ENCODE measurements around the gene PNPLA3. TPM values are rescaled to one million over a fixed set of nuclear protein-coding genes. Genes with fewer than 3 reads are reported as not detected.

PNPLA3 gene
- total RNA-seq, 4 donors from 2014 or later: 0.76 to 1.7 (median 0.92) TPM; not detected in 1

DNA sequence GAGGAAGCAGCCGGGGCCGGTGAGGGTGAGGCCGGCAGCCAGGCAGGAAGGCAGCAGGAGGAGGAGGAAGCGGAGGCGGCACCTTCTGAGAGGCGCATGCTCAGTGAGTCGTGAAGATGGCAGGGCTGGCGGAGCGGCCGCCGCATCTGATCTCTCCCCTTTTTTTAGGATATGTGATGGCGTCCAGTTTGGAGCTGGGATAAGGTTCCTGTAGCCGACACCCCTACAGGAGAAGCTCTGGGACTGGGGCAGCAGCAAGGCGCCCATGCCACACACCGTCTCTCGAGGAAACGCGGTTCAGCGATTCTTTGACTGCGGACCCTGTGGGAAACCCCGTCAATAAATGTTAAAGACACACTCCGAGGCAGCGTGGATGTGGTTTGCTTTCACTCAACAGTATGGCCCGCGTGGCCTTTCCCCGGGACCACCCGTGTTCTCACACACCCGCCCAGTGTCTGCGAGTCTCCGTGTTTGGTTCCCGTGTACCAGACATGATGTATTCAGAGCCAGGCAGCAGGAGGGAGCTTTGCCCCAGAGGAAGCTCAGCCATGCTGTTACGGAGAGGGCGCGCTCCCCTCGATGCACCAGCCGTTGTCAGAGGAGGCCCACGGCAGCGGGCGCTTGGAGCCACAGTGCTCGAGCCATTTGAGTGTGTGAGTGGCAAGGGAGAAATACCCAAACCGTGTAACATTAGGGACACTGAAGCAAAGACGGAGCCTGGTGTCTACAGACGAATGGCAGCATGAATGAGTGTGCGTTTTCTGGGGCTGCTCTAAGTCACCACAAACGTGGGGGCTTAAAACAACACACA lies 72.8 kb downstream of the PNPLA3 start:
- H3K9me3 ChIP-seq: no peaks in the 10 kb centered on the region
- peaks cover 17 to 91% (median 37%) of the 10 kb centered on the region in 3 donors for H3K36me3 ChIP-seq
- H3K4me3 ChIP-seq: peak overlapping the region in 2 of 4 donors; percentile 31 to 52
- peaks cover 0 to 14% (median 2%) of the 10 kb centered on the region in 3 donors for H3K4me1 ChIP-seq
- WGBS, 2 donors: 58 to 89% methylated on average over 16 to 34 of the region's 45 CpGs
- H3K27me3 ChIP-seq: no peaks in the 10 kb centered on the region
- intact Hi-C loops (cut with DNase I): no loop called here
- TF ChIP-seq POLR2A (IDR thresholded peaks at IDR 0.05): peak in 1 of 4 donors; percentile 11
- TF ChIP-seq, protein P1, sequence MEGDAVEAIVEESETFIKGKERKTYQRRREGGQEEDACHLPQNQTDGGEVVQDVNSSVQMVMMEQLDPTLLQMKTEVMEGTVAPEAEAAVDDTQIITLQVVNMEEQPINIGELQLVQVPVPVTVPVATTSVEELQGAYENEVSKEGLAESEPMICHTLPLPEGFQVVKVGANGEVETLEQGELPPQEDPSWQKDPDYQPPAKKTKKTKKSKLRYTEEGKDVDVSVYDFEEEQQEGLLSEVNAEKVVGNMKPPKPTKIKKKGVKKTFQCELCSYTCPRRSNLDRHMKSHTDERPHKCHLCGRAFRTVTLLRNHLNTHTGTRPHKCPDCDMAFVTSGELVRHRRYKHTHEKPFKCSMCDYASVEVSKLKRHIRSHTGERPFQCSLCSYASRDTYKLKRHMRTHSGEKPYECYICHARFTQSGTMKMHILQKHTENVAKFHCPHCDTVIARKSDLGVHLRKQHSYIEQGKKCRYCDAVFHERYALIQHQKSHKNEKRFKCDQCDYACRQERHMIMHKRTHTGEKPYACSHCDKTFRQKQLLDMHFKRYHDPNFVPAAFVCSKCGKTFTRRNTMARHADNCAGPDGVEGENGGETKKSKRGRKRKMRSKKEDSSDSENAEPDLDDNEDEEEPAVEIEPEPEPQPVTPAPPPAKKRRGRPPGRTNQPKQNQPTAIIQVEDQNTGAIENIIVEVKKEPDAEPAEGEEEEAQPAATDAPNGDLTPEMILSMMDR (IDR thresholded peaks at IDR 0.05): no peak
- peak; percentile 26 for DNase-seq
- H3K27ac ChIP-seq: peak overlapping the region in 2 of 4 donors; percentile 21 to 39

DNA sequence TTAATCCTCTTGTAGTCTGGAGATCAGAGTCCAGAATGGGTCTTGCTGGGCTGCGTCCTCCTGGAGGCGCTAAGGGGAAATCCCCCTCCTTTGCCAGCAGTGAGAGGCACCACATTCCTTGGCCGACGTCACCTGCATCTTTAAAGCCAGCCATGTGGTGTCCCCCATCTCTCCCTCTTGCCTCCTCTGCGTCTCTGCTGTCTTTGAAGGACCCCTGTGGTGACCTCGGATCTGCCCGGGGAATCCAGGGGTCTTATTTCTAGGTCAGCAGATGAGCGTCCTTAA lies 73.3 kb downstream of the PNPLA3 start:
- Histone ChIP-seq H3K27me3 (no peaks in the 10 kb centered on the region), H3K4me3 (no peak overlapping the region), H3K36me3 (peaks cover 17 to 85% (median 32%) of the 10 kb centered on the region in 3 donors), H3K27ac (no peak overlapping the region), H3K9me3 (no peaks in the 10 kb centered on the region), H3K4me1 (peaks cover 0 to 14% (median 2%) of the 10 kb centered on the region in 3 donors)
- no peak for DNase-seq
- WGBS, 2 donors: 82 to 88% methylated on average over 5 to 8 of the region's 8 CpGs
- TF ChIP-seq, protein P1 (IDR thresholded peaks at IDR 0.05): no peak
- no peak for TF ChIP-seq POLR2A (IDR thresholded peaks at IDR 0.05)
- intact Hi-C loops (cut with DNase I): no loop called here

Other genes with a start within 250 kb of the PNPLA3 start
- 1 to 10 TPM in 2 of 4 donors, under 1 TPM in 2; 0.22 to 1.5 (median 0.90) TPM for gene EFCAB6, start 111.5 kb upstream of the PNPLA3 start, total RNA-seq
- gene SULT4A1, start 61.3 kb upstream of the PNPLA3 start, total RNA-seq: not detected
- not detected for gene PNPLA5, start 31.8 kb upstream of the PNPLA3 start, total RNA-seq
- gene SAMM50, start 31.6 kb downstream of the PNPLA3 start, total RNA-seq: 10 to 100 TPM; 24.4 to 45.5 (median 34.3) TPM
- gene PARVB, start 100.5 kb downstream of the PNPLA3 start, total RNA-seq: 10 to 100 TPM in 2 of 4 donors, 1 to 10 TPM in 2; 3.3 to 20.8 (median 11.7) TPM